DOHH2 (cell line): ENCODE results near the gene DLL3.

ENCODE experiments used
- H3F3A ChIP-seq: fragments of 200-600 bp; sonication (generic), shearing (Covaris generic); 2 replicates; pipeline ENCODE4 v1.6.0; 2016; ENCODE audit warnings: antibody characterized with exemption, mild to moderate bottlenecking; ENCODE audit not compliant: control insufficient read depth, insufficient read depth
- H3K27ac ChIP-seq: fragments of 200-600 bp; sonication (generic); 2 replicates; pipeline ENCODE4 v1.5.1; 2014; ENCODE audit warnings: low read depth, mild to moderate bottlenecking, low read length, moderate library complexity
- H3K27me3 ChIP-seq: fragments of 200-600 bp; sonication (generic); 2 replicates; pipeline ENCODE4 v1.6.1; 2014; ENCODE audit warnings: mild to moderate bottlenecking, low read length, mixed read lengths; ENCODE audit not compliant: control insufficient read depth
- H3K36me3 ChIP-seq: fragments of 200-600 bp; sonication (generic); 2 replicates; pipeline ENCODE4 v1.6.1; 2014; ENCODE audit warnings: mild to moderate bottlenecking, low read length, moderate library complexity, mixed read lengths; ENCODE audit not compliant: control insufficient read depth
- H3K4me1 ChIP-seq: fragments of 200-600 bp; sonication (generic); 2 replicates; pipeline ENCODE4 v1.6.1; 2014; ENCODE audit warnings: mild to moderate bottlenecking, low read length, mixed read lengths; ENCODE audit not compliant: control insufficient read depth
- H3K4me2 ChIP-seq: fragments of 200-600 bp; sonication (generic); 2 replicates; pipeline ENCODE4 v1.6.0; 2014; ENCODE audit warnings: mild to moderate bottlenecking, low read length, moderate library complexity
- H3K4me3 ChIP-seq: fragments of 200-600 bp; sonication (generic); 2 replicates; pipeline ENCODE4 v1.5.1; 2014; ENCODE audit warnings: mild to moderate bottlenecking, low read length, mixed read lengths
- H3K79me2 ChIP-seq: fragments of 200-600 bp; sonication (generic); 2 replicates; pipeline ENCODE4 v1.6.1; 2014; ENCODE audit warnings: mild to moderate bottlenecking, low read length, mixed read lengths; ENCODE audit not compliant: control insufficient read depth
- H3K9me2 ChIP-seq: fragments of 200-600 bp; sonication (generic); replicated peaks from 2 replicates; pipeline ENCODE4 v1.6.1; 2014; ENCODE audit warnings: mild to moderate bottlenecking, low read length, mixed read lengths; ENCODE audit not compliant: control insufficient read depth
- H3K9me3 ChIP-seq: fragments of 200-600 bp; sonication (generic); 2 replicates; pipeline ENCODE4 v1.6.1; 2014; ENCODE audit warnings: antibody characterized with exemption, low read length, mixed read lengths; ENCODE audit not compliant: control insufficient read depth, insufficient read depth
- H4K20me1 ChIP-seq: fragments of 200-600 bp; sonication (generic); 2 replicates; pipeline ENCODE4 v1.6.0; 2014; ENCODE audit warnings: low read depth, mild to moderate bottlenecking, antibody characterized with exemption, low read length, moderate library complexity; ENCODE audit not compliant: control insufficient read depth, insufficient read depth
- CTCF ChIP-seq: fragments of 200-600 bp; sonication (generic); IDR thresholded peaks from one replicate; pipeline ENCODE4 v1.5.1; 2014; ENCODE audit warnings: antibody characterized with exemption, mild to moderate bottlenecking, low read depth, low read length; ENCODE audit not compliant: poor library complexity, severe bottlenecking
- EZH2phosphoT487 ChIP-seq: fragments of 200-600 bp; sonication (generic); IDR thresholded peaks from 2 replicates; pipeline ENCODE4 v1.6.1; 2017; ENCODE audit warnings: borderline replicate concordance, mild to moderate bottlenecking, antibody characterized with exemption, low read length, moderate library complexity, mixed read lengths

Gene DLL3

DNA sequence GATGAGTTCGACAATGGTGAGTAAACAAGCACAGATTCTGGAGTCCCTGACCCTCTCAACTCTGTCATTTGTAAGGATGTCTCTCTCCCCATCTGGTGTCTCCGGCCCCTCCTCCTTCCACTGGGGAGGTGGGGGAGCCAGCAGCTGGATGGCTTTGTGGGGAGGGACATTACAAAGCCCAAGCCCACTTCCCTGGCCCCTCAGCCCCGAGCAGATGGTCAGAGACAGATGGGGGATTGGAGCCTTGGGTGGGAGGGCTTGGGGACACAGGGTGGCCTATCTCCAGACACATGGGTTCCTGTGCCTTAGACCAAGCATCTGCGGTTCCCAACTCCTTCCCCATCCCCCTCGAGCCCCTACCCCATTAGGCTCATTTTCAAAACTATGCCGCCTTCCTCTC lies 15.6 kb upstream of the DLL3 start:
- H3K9me2 ChIP-seq: no peaks in the 10 kb centered on the region
- peaks cover 36% of the 10 kb centered on the region for H3K79me2 ChIP-seq
- no peaks in the 10 kb centered on the region for H3K9me3 ChIP-seq
- peaks cover 55% of the 10 kb centered on the region for H3K36me3 ChIP-seq
- no peak overlapping the region for H3K4me2 ChIP-seq
- H3K27me3 ChIP-seq: no peaks in the 10 kb centered on the region
- TF ChIP-seq CTCF (no peak), EZH2phosphoT487 (no peak)
- peaks cover 20% of the 10 kb centered on the region for H3K4me1 ChIP-seq
- no peak overlapping the region for H3K27ac ChIP-seq
- H4K20me1 ChIP-seq: no peaks in the 10 kb centered on the region
- peaks cover 7% of the 10 kb centered on the region for H3F3A ChIP-seq
- H3K4me3 ChIP-seq: no peak overlapping the region

DNA sequence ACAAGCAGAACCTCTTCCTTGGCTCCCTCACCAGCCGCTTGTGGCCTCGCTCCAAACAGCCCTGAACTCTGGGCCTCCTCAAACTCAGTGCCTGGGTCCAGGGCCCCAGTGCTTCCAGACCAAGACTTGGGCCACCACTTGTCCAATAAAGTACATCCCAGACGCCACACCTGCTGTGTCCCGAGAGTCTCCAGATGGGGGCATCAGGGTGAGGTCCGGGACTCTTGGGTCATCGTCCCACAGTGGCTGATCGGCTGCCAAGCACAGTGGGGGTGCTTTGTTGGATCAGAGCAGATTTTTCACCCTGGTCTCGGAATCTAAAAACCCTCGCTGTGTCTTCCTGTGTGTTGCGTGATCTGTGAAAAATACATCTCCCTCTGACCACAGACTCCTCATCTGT lies 9.0 kb upstream of the DLL3 start:
- H3K4me3 ChIP-seq: no peak overlapping the region
- TF ChIP-seq CTCF (no peak), EZH2phosphoT487 (no peak)
- no peaks in the 10 kb centered on the region for H4K20me1 ChIP-seq
- H3F3A ChIP-seq: peaks cover 3% of the 10 kb centered on the region
- no peaks in the 10 kb centered on the region for H3K9me3 ChIP-seq
- H3K27ac ChIP-seq: no peak overlapping the region
- no peak overlapping the region for H3K4me2 ChIP-seq
- no peaks in the 10 kb centered on the region for H3K9me2 ChIP-seq
- H3K36me3 ChIP-seq: peaks cover 53% of the 10 kb centered on the region
- no peaks in the 10 kb centered on the region; the same call in 1 of the 2 replicates for H3K79me2 ChIP-seq
- no peaks in the 10 kb centered on the region for H3K4me1 ChIP-seq
- no peaks in the 10 kb centered on the region for H3K27me3 ChIP-seq

- no peak overlapping the region for H3K4me2 ChIP-seq
- 0 out of 2 replicates have a peak, but pooled peaks cover under 1% of the 10 kb centered on the region for H3K27me3 ChIP-seq
- H3K9me2 ChIP-seq: no peaks in the 10 kb centered on the region
- no peak for TF ChIP-seq CTCF
- no peaks in the 10 kb centered on the region for H3K79me2 ChIP-seq
- H3K4me1 ChIP-seq: no peaks in the 10 kb centered on the region; the same call in 1 of the 2 replicates
- H3K36me3 ChIP-seq: peaks cover 31% of the 10 kb centered on the region
- no peaks in the 10 kb centered on the region for H4K20me1 ChIP-seq
- no peaks in the 10 kb centered on the region for H3K9me3 ChIP-seq
- no peak overlapping the region for H3K4me3 ChIP-seq
- no peak overlapping the region for H3K27ac ChIP-seq
- H3F3A ChIP-seq: peaks cover 3% of the 10 kb centered on the region
Observed at GRCh38 chr19:39492225-39492624, 6.5 kb upstream of the DLL3 start.

DNA sequence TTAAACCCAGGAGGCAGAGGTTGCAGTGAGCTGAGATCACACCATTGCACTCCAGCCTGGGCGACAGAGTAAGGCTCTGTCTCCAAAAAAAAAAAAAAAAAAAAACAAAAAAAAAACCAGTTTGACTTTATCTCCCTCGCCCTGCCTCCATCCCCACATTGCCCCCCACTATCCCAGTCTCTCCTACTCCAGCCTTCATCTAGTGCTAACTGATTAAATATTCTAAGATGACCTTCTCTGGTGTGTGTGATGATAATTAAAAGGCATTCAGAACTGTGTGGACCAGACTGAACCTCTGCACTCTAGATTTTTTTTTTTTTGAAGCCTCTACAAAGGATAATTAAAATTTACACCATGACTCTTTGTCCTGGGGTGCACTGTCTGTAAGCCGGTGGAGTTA lies 6.0 kb upstream of the DLL3 start:
- Histone ChIP-seq H3K4me2 (no peak overlapping the region), H3K9me2 (no peaks in the 10 kb centered on the region)

More for the DNA sequence above, 6.0 kb upstream of the DLL3 start:
- Histone ChIP-seq H3K9me3 (no peaks in the 10 kb centered on the region), H4K20me1 (no peaks in the 10 kb centered on the region), H3K4me1 (peaks cover 5% of the 10 kb centered on the region), H3F3A (peaks cover 3% of the 10 kb centered on the region), H3K4me3 (no peak overlapping the region), H3K27me3 (peaks cover 6% of the 10 kb centered on the region; the same call in 1 of the 2 replicates), H3K36me3 (peaks cover 30% of the 10 kb centered on the region), H3K27ac (no peak overlapping the region), H3K79me2 (no peaks in the 10 kb centered on the region)
- TF ChIP-seq CTCF: no peak
- TF ChIP-seq EZH2phosphoT487: no peak
